Panc1 (cell line): ENCODE results near the gene RNGTT. TPM values are rescaled to one million over a fixed set of nuclear protein-coding genes. Genes with fewer than 3 reads are reported as not detected.

ENCODE experiments used
- ATAC-seq: fragments of 200-7000 bp; cut with Tn5 transposase; 2 replicates; pipeline ENCODE4 v1.9.1; 2020; ENCODE audit warnings: mild to moderate bottlenecking, moderate library complexity
- BruUV-seq: library from RNA; stranded (reverse); fragments of 400-500 nt; replicated peaks from 2 replicates; lab custom pipeline; 2021; lab: Mats Ljungman, UMichigan
- CTCF ChIA-PET: fragments of 300-600 bp; sonication (Branson Sonifier 250); formaldehyde crosslinking; loops from one replicate; lab custom pipeline; 2022; ENCODE audit warnings: antibody characterized with exemption; lab: Charles Lee
- POLR2A ChIA-PET: fragments of 300-600 bp; sonication (Branson Sonifier 250); formaldehyde crosslinking; loops from one replicate; lab custom pipeline; 2022; ENCODE audit warnings: antibody characterized with exemption; lab: Charles Lee
- DNase-seq: peaks from one replicate; pipeline ENCODE4 v3.0.0-alpha.2; 2010; ENCODE audit warnings: low read depth, low spot score
- H3K27ac ChIP-seq: 2 replicates; pipeline ENCODE4 v1.5.1; 2011; ENCODE audit warnings: mild to moderate bottlenecking, low read length, inconsistent platforms
- H3K27me3 ChIP-seq: fragments of 200-500 bp; sonication (Bioruptor generic); 2 replicates; pipeline ENCODE4 v1.6.0; 2014; ENCODE audit warnings: low read length, inconsistent platforms; ENCODE audit not compliant: control insufficient read depth, insufficient read depth
- H3K36me3 ChIP-seq: fragments of 200-500 bp; sonication (Bioruptor generic); 2 replicates; pipeline ENCODE4 v1.5.1; 2014; ENCODE audit warnings: inconsistent platforms, mild to moderate bottlenecking, low read length, moderate library complexity; ENCODE audit not compliant: control insufficient read depth, insufficient read depth
- H3K4me1 ChIP-seq: 2 replicates; pipeline ENCODE4 v1.5.1; 2011; ENCODE audit warnings: inconsistent platforms, mild to moderate bottlenecking, low read length, moderate library complexity; ENCODE audit not compliant: control insufficient read depth, insufficient read depth
- H3K4me3 ChIP-seq, 2 experiments: 2 replicates each; pipeline ENCODE4 v1.5.1; 2011 to 2012; ENCODE audit warnings: low read depth in 2 of 2, low read length in 2 of 2, mild to moderate bottlenecking in 2 of 2, inconsistent platforms in 1 of 2, moderate library complexity in 1 of 2
- H3K9me3 ChIP-seq: fragments of 200-500 bp; sonication (Bioruptor generic); 2 replicates; pipeline ENCODE4 v1.5.1; 2014; ENCODE audit warnings: low read depth, mild to moderate bottlenecking, inconsistent platforms, low read length, moderate library complexity; ENCODE audit not compliant: control insufficient read depth, insufficient read depth
- CTCF ChIP-seq: fragments of 450-650 bp; IDR thresholded peaks from 2 replicates; pipeline ENCODE4 v1.5.1; 2017; ENCODE audit warnings: mild to moderate bottlenecking
- POLR2AphosphoS5 ChIP-seq: IDR thresholded peaks from 2 replicates; pipeline ENCODE4 v1.6.1; 2012; ENCODE audit warnings: mild to moderate bottlenecking, low read depth, low read length, moderate library complexity
- REST ChIP-seq, 2 experiments: IDR thresholded peaks; 2 replicates each; pipeline ENCODE4 v1.6.1; 2011 to 2012; ENCODE audit warnings: low read depth in 2 of 2, control low read depth in 1 of 2, low read length in 1 of 2, mild to moderate bottlenecking in 1 of 2, moderate library complexity in 1 of 2; ENCODE audit not compliant: insufficient read depth in 1 of 2
- SIN3A ChIP-seq: IDR thresholded peaks from 2 replicates; pipeline ENCODE4 v1.6.1; 2012; ENCODE audit warnings: low read depth, mild to moderate bottlenecking, low read length, moderate library complexity, borderline replicate concordance; ENCODE audit not compliant: insufficient read depth
- TCF7L2 ChIP-seq: IDR thresholded peaks from 2 replicates; pipeline ENCODE4 v1.6.1; 2011; ENCODE audit warnings: mild to moderate bottlenecking, low read depth, low read length, inconsistent platforms
- in situ Hi-C: cut with HindIII; loops from 2 replicates; pipeline ENCODE4 v1.10.0; 2016; ENCODE audit warnings: low sequenced_read_pairs, low pct_unique_long_range_greater_than_20kb
- intact Hi-C: fragments of 100-400 bp; cut with micrococcal nuclease; formaldehyde crosslinking; loops from one replicate; pipeline ENCODE4 v1.10.0; 2022; ENCODE audit not compliant: unreplicated experiment
- total RNA-seq: library from RNA; stranded (reverse); gene quantifications from one replicate; pipeline ENCODE4 v1.2.1, GENCODE V29; 2021; ENCODE audit not compliant: unreplicated experiment

Gene RNGTT
- total RNA-seq, 1 experiment from 2014 or later: 21.2 TPM

- no peak overlapping the region for H3K4me3 ChIP-seq
- BruUV-seq: no TSS peak
- no peaks in the 10 kb centered on the region for H3K36me3 ChIP-seq
- H3K27ac ChIP-seq: no peak overlapping the region
- H3K9me3 ChIP-seq: no peaks in the 10 kb centered on the region
- ATAC-seq (no peak), DNase-seq (no peak)
- H3K27me3 ChIP-seq: no peaks in the 10 kb centered on the region
- intact Hi-C loops: loop anchor here (5.0 kb wide), 1 partner anchor 941 kb away; no protein-coding TSS in a partner anchor
- H3K4me1 ChIP-seq: no peaks in the 10 kb centered on the region
- CTCF ChIA-PET: no interaction called here
- TF ChIP-seq REST (IDR thresholded peaks at IDR 0.05; ENCODE audit: insufficient read depth in 1 of 2, low read depth in 2 of 2, low read length in 1 of 2) (no peak), SIN3A (no peak)
- POLR2A ChIA-PET: no interaction called here
- in situ Hi-C loops: no loop called here
Measured at GRCh38 chr6:88872962-88873361, 90.5 kb downstream of the RNGTT start.

GRCh38 chr6:88871498-88871897 lies 91.9 kb downstream of the RNGTT start:
- intact Hi-C loops (loop anchor here (5.0 kb wide), 1 partner anchor 939 kb away; no protein-coding TSS in a partner anchor), in situ Hi-C loops (no loop called here)
- Histone ChIP-seq H3K4me1 (no peaks in the 10 kb centered on the region), H3K27me3 (no peaks in the 10 kb centered on the region), H3K27ac (no peak overlapping the region), H3K9me3 (no peaks in the 10 kb centered on the region), H3K4me3 (no peak overlapping the region), H3K36me3 (no peaks in the 10 kb centered on the region)
- no peak for TF ChIP-seq POLR2AphosphoS5
- TF ChIP-seq CTCF: no peak
- TF ChIP-seq SIN3A: no peak
- no peak for TF ChIP-seq TCF7L2
- TF ChIP-seq REST (IDR thresholded peaks at IDR 0.05; ENCODE audit: insufficient read depth in 1 of 2, low read depth in 2 of 2, low read length in 1 of 2): no peak
- ATAC-seq (no peak), DNase-seq (no peak)
- POLR2A ChIA-PET: interaction anchor here (0.6 kb wide), 2 partner anchors 12 to 92 kb away, joined by 8 to 20 read pairs; partner anchors contain the start of gene RNGTT
- CTCF ChIA-PET: interaction anchor here (0.5 to 0.8 kb wide), 4 partner anchors 9 to 1111 kb away, joined by 3 read pairs; no protein-coding TSS in a partner anchor
- no TSS peak for BruUV-seq
